Mucosa of descending colon (tissue), 3 donors: Measurements from ENCODE around the gene HOXA3. TPM values are rescaled to one million over a fixed set of nuclear protein-coding genes. Genes with fewer than 3 reads are reported as not detected.

Experiments used
- ATAC-seq: fragments of 200-7000 bp; cut with Tn5 transposase; one replicate; pipeline ENCODE4 v1.9.1; 2020; ENCODE audit warnings: mild to moderate bottlenecking, moderate library complexity
- DNase-seq, 3 donors: peaks; one replicate each; pipeline ENCODE4 v3.0.0-alpha.2; 2020
- H3K36me3 ChIP-seq: fragments of 200-600 bp; one replicate; pipeline ENCODE4 v1.8.0; 2021; ENCODE audit warnings: low read depth, mild to moderate bottlenecking
- H3K4me1 ChIP-seq: fragments of 200-600 bp; one replicate; pipeline ENCODE4 v1.8.0; 2021; ENCODE audit warnings: low read depth, mild to moderate bottlenecking
- H3K4me3 ChIP-seq: fragments of 200-600 bp; one replicate; pipeline ENCODE4 v1.8.0; 2021; ENCODE audit warnings: mild to moderate bottlenecking
- H3K9me3 ChIP-seq: fragments of 200-600 bp; one replicate; pipeline ENCODE4 v1.8.0; 2021; ENCODE audit warnings: mild to moderate bottlenecking
- intact Hi-C, 2 donors: fragments of 100-400 bp; cut with DNase I in 1 of 2; cut with micrococcal nuclease in 1 of 2; formaldehyde crosslinking; loops; one replicate each; pipeline versions ENCODE4 v1.11.0 to v1.11.1; 2022; cut with DNase I, micrococcal nuclease
- microRNA-seq: library from miRNA; unstranded; fragments of <30 nt; microRNA quantifications from one replicate; pipeline ENCODE4, GENCODE V29; 2019
- total RNA-seq, 3 donors: library from RNA; stranded (reverse); fragmentation: NEBNext Ultra II Directional in 2 of 3; extraction: Animal tissue kit (Norgen Biotek cat#: 25700) in 2 of 3; gene quantifications; one replicate each; pipeline versions ENCODE4 v1.2.1 to v1.2.4, GENCODE V29; 2021 to 2023
- TF ChIP-seq, protein P1 (sequence below): fragments of 200-600 bp; IDR thresholded peaks from one replicate; pipeline ENCODE4 v1.8.0; 2022; ENCODE audit warnings: antibody characterized with exemption, mild to moderate bottlenecking
- donor health status: DM: no; HTN: no; CAD: no; lungs with moderate emphysema.
- donor health status: DM: no; HTN: no; CAD: no.
- donor health status: DM: no; HTN: yes; CAD: no.

HOXA3 gene
- total RNA-seq, 3 donors from 2014 or later = 19.9 to 38.1 (median 20.5) TPM

DNA sequence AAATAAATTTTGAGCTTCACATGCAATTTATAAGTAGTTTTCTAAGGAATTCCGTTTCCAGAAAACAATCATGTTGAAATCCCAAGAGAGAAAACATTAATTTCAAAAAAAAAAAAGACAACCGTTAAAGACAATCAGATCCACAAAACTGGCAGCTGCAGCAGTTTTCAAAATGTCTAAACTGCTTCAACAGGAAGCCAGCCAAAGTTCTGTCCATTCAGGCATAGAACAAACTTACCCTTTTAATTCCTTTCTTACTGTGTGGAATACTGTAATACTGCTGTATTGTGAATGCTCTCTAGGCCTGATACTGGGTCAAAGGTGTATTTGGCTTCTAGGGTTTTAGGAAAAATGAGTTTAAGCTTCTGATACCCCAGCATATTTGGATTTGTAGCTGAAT is 88.2 kb downstream of the HOXA3 start:
- H3K36me3 ChIP-seq = no peaks in the 10 kb centered on the region
- intact Hi-C loops = no loop called here
- ATAC-seq (no peak), DNase-seq (no peak)
- H3K9me3 ChIP-seq = no peaks in the 10 kb centered on the region
- TF ChIP-seq, protein P1, sequence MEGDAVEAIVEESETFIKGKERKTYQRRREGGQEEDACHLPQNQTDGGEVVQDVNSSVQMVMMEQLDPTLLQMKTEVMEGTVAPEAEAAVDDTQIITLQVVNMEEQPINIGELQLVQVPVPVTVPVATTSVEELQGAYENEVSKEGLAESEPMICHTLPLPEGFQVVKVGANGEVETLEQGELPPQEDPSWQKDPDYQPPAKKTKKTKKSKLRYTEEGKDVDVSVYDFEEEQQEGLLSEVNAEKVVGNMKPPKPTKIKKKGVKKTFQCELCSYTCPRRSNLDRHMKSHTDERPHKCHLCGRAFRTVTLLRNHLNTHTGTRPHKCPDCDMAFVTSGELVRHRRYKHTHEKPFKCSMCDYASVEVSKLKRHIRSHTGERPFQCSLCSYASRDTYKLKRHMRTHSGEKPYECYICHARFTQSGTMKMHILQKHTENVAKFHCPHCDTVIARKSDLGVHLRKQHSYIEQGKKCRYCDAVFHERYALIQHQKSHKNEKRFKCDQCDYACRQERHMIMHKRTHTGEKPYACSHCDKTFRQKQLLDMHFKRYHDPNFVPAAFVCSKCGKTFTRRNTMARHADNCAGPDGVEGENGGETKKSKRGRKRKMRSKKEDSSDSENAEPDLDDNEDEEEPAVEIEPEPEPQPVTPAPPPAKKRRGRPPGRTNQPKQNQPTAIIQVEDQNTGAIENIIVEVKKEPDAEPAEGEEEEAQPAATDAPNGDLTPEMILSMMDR = no peak
- H3K4me3 ChIP-seq = no peak overlapping the region
- H3K4me1 ChIP-seq = no peaks in the 10 kb centered on the region

DNA sequence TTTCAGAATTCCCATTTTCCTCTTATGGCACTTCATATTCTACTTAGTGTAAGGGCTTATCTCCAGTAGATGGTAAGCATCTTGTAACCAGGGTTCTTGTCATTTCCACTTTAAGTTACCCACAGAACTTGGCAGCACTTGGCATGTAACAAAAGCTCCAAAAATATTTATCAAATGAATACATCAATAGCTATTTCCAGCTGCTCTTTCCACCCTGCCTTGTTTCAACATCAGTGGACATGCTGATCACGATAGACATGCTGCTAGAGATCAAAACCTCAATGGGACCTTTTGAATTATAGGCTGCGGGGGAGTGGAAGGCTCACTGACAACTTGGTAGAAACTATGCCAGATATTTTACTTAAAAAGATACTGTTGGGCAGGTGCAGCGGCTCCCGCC is 89.4 kb downstream of the HOXA3 start:
- intact Hi-C loops = no loop called here

More for the DNA sequence above, 89.4 kb downstream of the HOXA3 start:
- H3K4me3 ChIP-seq = no peak overlapping the region
- H3K9me3 ChIP-seq = no peaks in the 10 kb centered on the region
- TF ChIP-seq, protein P1 = no peak
- no peaks in the 10 kb centered on the region for H3K36me3 ChIP-seq
- DNase-seq = no peak
- H3K4me1 ChIP-seq = no peaks in the 10 kb centered on the region
- no peak for ATAC-seq

Small RNA genes within 50 kb of the gene (microRNA-seq; reads per million reads assigned to microRNA genes)
- 6,304 reads per million, percentile 93 among the genes with 10 or more reads in this experiment for gene MIR196B

Other genes with a start within 250 kb of the HOXA3 start
- gene HOXA1, start 56.6 kb downstream of the HOXA3 start, total RNA-seq = 1 to 10 TPM; 1.5 to 2.7 (median 2.1) TPM
- 1 to 10 TPM; 3.2 to 4.3 (median 3.3) TPM for gene HOXA2, start 49.9 kb downstream of the HOXA3 start, total RNA-seq
- 1 to 10 TPM; 5.9 to 9.5 (median 8.3) TPM for gene HOXA4, start 21.8 kb downstream of the HOXA3 start, total RNA-seq
- 10 to 100 TPM; 16.1 to 26.6 (median 23.8) TPM for gene HOXA5, start 8.9 kb downstream of the HOXA3 start, total RNA-seq
- 10 to 100 TPM; 20.2 to 39.5 (median 20.5) TPM for gene HOXA6, start 4.8 kb downstream of the HOXA3 start, total RNA-seq
- 10 to 100 TPM; 17.1 to 29.8 (median 27.9) TPM for gene HOXA7, start 4.1 kb upstream of the HOXA3 start, total RNA-seq
- gene HOXA9, start 13.0 kb upstream of the HOXA3 start, total RNA-seq = 10 to 100 TPM; 22.0 to 27.9 (median 25.0) TPM
- 10 to 100 TPM; 25.0 to 56.9 (median 25.8) TPM for gene HOXA10, start 21.7 kb upstream of the HOXA3 start, total RNA-seq
- gene HOXA11, start 32.6 kb upstream of the HOXA3 start, total RNA-seq = 10 to 100 TPM in 1 of 3 donors, 1 to 10 TPM in 2; 3.2 to 27.2 (median 5.4) TPM
- 10 to 100 TPM; 28.0 to 54.3 (median 42.2) TPM for gene HOXA13, start 47.5 kb upstream of the HOXA3 start, total RNA-seq
- gene EVX1, start 90.2 kb upstream of the HOXA3 start, total RNA-seq = 1 to 10 TPM in 1 of 3 donors, under 1 TPM in 1, not detected in 1; 0.43 to 2.7 TPM